Measurements from ENCODE around the gene RALY. TPM values are rescaled to one million over a fixed set of nuclear protein-coding genes. Genes with fewer than 3 reads are reported as not detected.

The RALY gene
- total RNA-seq, 1 experiment from 2014 or later: 219 TPM

- Histone ChIP-seq H3K27me3 (ENCODE audit: insufficient read depth, low read depth) (no peaks in the 10 kb centered on the region), H3K4me1 (replicated peaks; ENCODE audit: insufficient read depth) (no peaks in the 10 kb centered on the region), H3K27ac (no peak overlapping the region), H3F3A (ENCODE audit: insufficient read depth, low read depth) (no peaks in the 10 kb centered on the region; the same call in 1 of the 2 replicates), H4K20me1 (ENCODE audit: insufficient read depth) (peaks cover 54% of the 10 kb centered on the region), H2AFZ (no peak overlapping the region), H3K9me2 (ENCODE audit: insufficient read depth) (no peaks in the 10 kb centered on the region), H3K9me3 (ENCODE audit: insufficient read depth, low read depth) (no peaks in the 10 kb centered on the region), H3K79me2 (ENCODE audit: low read depth) (peaks cover 98% of the 10 kb centered on the region), H3K4me2 (no peak overlapping the region), H3K4me3 (no peak overlapping the region), H3K36me3 (ENCODE audit: low read depth) (peaks cover 5% of the 10 kb centered on the region; the same call in 1 of the 2 replicates)
- POLR2A ChIA-PET (ENCODE audit: unreplicated experiment): interaction anchor here (0.6 to 0.7 kb wide), 4 partner anchors 15 to 190 kb away, joined by 3 to 8 read pairs (median 7); no protein-coding TSS in a partner anchor
- CTCF ChIA-PET: no interaction called here
- intact Hi-C loops (cut with micrococcal nuclease; ENCODE audit: unreplicated experiment): no loop called here
- no TSS peak for BruUV-seq (replicated peaks)
- DNase-seq: no peak
- no peak for TF ChIP-seq CTCF (conservative IDR thresholded peaks at IDR 0.05)
- no peak for TF ChIP-seq EZH2 (IDR thresholded peaks at IDR 0.05; ENCODE audit: low read depth)
Measured at GRCh38 chr20:34010405-34010931, 16.8 kb downstream of the RALY start.

GRCh38 chr20:34011275-34011674, 17.6 kb downstream of the RALY start:
- Histone ChIP-seq H3K9me3 (ENCODE audit: insufficient read depth, low read depth) (no peaks in the 10 kb centered on the region), H3K4me1 (replicated peaks; ENCODE audit: insufficient read depth) (no peaks in the 10 kb centered on the region), H3K36me3 (ENCODE audit: low read depth) (peaks cover 5% of the 10 kb centered on the region; the same call in 1 of the 2 replicates), H3K4me2 (no peak overlapping the region), H3K79me2 (ENCODE audit: low read depth) (peaks cover 98% of the 10 kb centered on the region), H3K27me3 (ENCODE audit: insufficient read depth, low read depth) (no peaks in the 10 kb centered on the region), H3K9me2 (ENCODE audit: insufficient read depth) (no peaks in the 10 kb centered on the region), H3K27ac (no peak overlapping the region), H3K4me3 (no peak overlapping the region), H2AFZ (no peak overlapping the region), H4K20me1 (ENCODE audit: insufficient read depth) (peaks cover 62% of the 10 kb centered on the region), H3F3A (ENCODE audit: insufficient read depth, low read depth) (no peaks in the 10 kb centered on the region; the same call in 1 of the 2 replicates)
- BruUV-seq (replicated peaks): no TSS peak
- CTCF ChIA-PET: interaction anchor here (0.6 kb wide), 1 partner anchor 59 kb away, joined by 4 read pairs; no protein-coding TSS in a partner anchor
- POLR2A ChIA-PET (ENCODE audit: unreplicated experiment): interaction anchor here (0.6 to 0.7 kb wide), 2 partner anchors 114 to 191 kb away, joined by 6 to 8 read pairs; no protein-coding TSS in a partner anchor
- TF ChIP-seq CTCF (conservative IDR thresholded peaks at IDR 0.05) (no peak), EZH2 (IDR thresholded peaks at IDR 0.05; ENCODE audit: low read depth) (no peak)
- intact Hi-C loops (cut with micrococcal nuclease; ENCODE audit: unreplicated experiment): no loop called here
- no peak for DNase-seq

GRCh38 chr20:34012330-34012729, 18.6 kb downstream of the RALY start:
- Histone ChIP-seq H3K4me2 (no peak overlapping the region), H3K9me2 (ENCODE audit: insufficient read depth) (no peaks in the 10 kb centered on the region), H3K4me1 (replicated peaks; ENCODE audit: insufficient read depth) (no peaks in the 10 kb centered on the region), H3K79me2 (ENCODE audit: low read depth) (peaks cover 98% of the 10 kb centered on the region), H3K27me3 (ENCODE audit: insufficient read depth, low read depth) (no peaks in the 10 kb centered on the region), H3K4me3 (no peak overlapping the region), H3F3A (ENCODE audit: insufficient read depth, low read depth) (no peaks in the 10 kb centered on the region; the same call in 1 of the 2 replicates), H3K36me3 (ENCODE audit: low read depth) (peaks cover 5% of the 10 kb centered on the region; the same call in 1 of the 2 replicates), H4K20me1 (ENCODE audit: insufficient read depth) (peaks cover 66% of the 10 kb centered on the region), H3K9me3 (ENCODE audit: insufficient read depth, low read depth) (no peaks in the 10 kb centered on the region), H2AFZ (no peak overlapping the region), H3K27ac (no peak overlapping the region)
- DNase-seq: no peak
- intact Hi-C loops (cut with micrococcal nuclease; ENCODE audit: unreplicated experiment): no loop called here
- no TSS peak for BruUV-seq (replicated peaks)
- ChIA-PET CTCF (no interaction called here), POLR2A (ENCODE audit: unreplicated experiment) (no interaction called here)
- TF ChIP-seq EZH2 (IDR thresholded peaks at IDR 0.05; ENCODE audit: low read depth) (no peak), CTCF (conservative IDR thresholded peaks at IDR 0.05) (no peak)
